Uterus (tissue), 2 donors: ENCODE results near the gene EIF3D.

ENCODE experiments used
- CTCF ChIP-seq, 4 experiments: fragments of 200-600 bp in 2 of 4; fragments of 450-650 bp in 2 of 4; sonication (generic) in 2 of 4; IDR thresholded peaks; one replicate each; pipeline ENCODE4 v1.5.1; 2016 to 2019; ENCODE audit warnings: antibody characterized with exemption in 4 of 4, mild to moderate bottlenecking in 2 of 4, moderate library complexity in 1 of 4
- POLR2A ChIP-seq, 2 donors: fragments of 450-650 bp; IDR thresholded peaks; one replicate each; pipeline ENCODE4 v1.6.1; 2016; ENCODE audit warnings: antibody characterized with exemption in 2 of 2, mild to moderate bottlenecking in 1 of 2, moderate library complexity in 1 of 2

- TF ChIP-seq CTCF (IDR thresholded peaks at IDR 0.05) (no peak), POLR2A (IDR thresholded peaks at IDR 0.05) (no peak)
These were observed 45.8 kb upstream of the EIF3D start for GRCh38 chr22:36574728-36575127.
